Trophoblast cell (in vitro differentiated cells and primary cell): Measurements from ENCODE around the gene PGF.

Experiments used
- DNase-seq, 2 donors: peaks; one replicate each; pipeline ENCODE4 v3.0.0-alpha.2; 2016
- H2AFZ ChIP-seq: 2 replicates; pipeline ENCODE4 v1.6.1; 2013; ENCODE audit warnings: low read length, moderate library complexity, mild to moderate bottlenecking; ENCODE audit not compliant: insufficient read depth, poor library complexity
- H2AK5ac ChIP-seq: 2 replicates; pipeline ENCODE4 v1.6.1; 2013; ENCODE audit warnings: mild to moderate bottlenecking, low read length
- H2BK120ac ChIP-seq: 2 replicates; pipeline ENCODE4 v1.6.1; 2013; ENCODE audit warnings: low read length, mild to moderate bottlenecking, moderate library complexity; ENCODE audit not compliant: insufficient read depth, poor library complexity
- H2BK12ac ChIP-seq: 2 replicates; pipeline ENCODE4 v1.6.1; 2013; ENCODE audit warnings: mild to moderate bottlenecking, low read length, moderate library complexity
- H2BK5ac ChIP-seq: 2 replicates; pipeline ENCODE4 v1.6.1; 2013; ENCODE audit warnings: low read length, low read depth, moderate library complexity, mild to moderate bottlenecking; ENCODE audit not compliant: poor library complexity
- H3K14ac ChIP-seq: 2 replicates; pipeline ENCODE4 v1.6.1; 2013; ENCODE audit warnings: mild to moderate bottlenecking, low read length
- H3K18ac ChIP-seq: 2 replicates; pipeline ENCODE4 v1.6.1; 2013; ENCODE audit warnings: mild to moderate bottlenecking, low read length
- H3K23ac ChIP-seq: 2 replicates; pipeline ENCODE4 v1.6.1; 2013; ENCODE audit warnings: low read length
- H3K27ac ChIP-seq: 2 replicates; pipeline ENCODE4 v1.5.1; 2013; ENCODE audit warnings: low read depth, mild to moderate bottlenecking, inconsistent platforms, low read length, moderate library complexity
- H3K27me3 ChIP-seq: 2 replicates; pipeline ENCODE4 v1.6.1; 2013; ENCODE audit warnings: inconsistent platforms, mild to moderate bottlenecking, low read length, moderate library complexity; ENCODE audit not compliant: insufficient read depth
- H3K36me3 ChIP-seq, 2 experiments: 1 replicate in 1 of 2; 2 replicates in 1 of 2; pipeline ENCODE4 v1.6.1; 2013; ENCODE audit warnings: low read length in 2 of 2, mild to moderate bottlenecking in 2 of 2, moderate library complexity in 1 of 2; ENCODE audit not compliant: insufficient read depth in 2 of 2, control insufficient read depth in 1 of 2
- H3K4ac ChIP-seq: 2 replicates; pipeline ENCODE4 v1.6.1; 2013; ENCODE audit warnings: low read depth, mild to moderate bottlenecking, low read length, moderate library complexity
- H3K4me1 ChIP-seq, 2 experiments: 1 replicate in 1 of 2; 2 replicates in 1 of 2; pipeline ENCODE4 v1.6.1; 2013; ENCODE audit warnings: low read length in 2 of 2, mild to moderate bottlenecking in 2 of 2, moderate library complexity in 1 of 2; ENCODE audit not compliant: insufficient read depth in 2 of 2, control insufficient read depth in 1 of 2
- H3K4me2 ChIP-seq: 2 replicates; pipeline ENCODE4 v1.6.1; 2013; ENCODE audit warnings: inconsistent platforms, mild to moderate bottlenecking, low read length, moderate library complexity
- H3K4me3 ChIP-seq: 2 replicates; pipeline ENCODE4 v1.5.1; 2013; ENCODE audit warnings: mild to moderate bottlenecking, low read depth, low read length, inconsistent platforms
- H3K79me1 ChIP-seq: one replicate; pipeline ENCODE4 v1.6.1; 2013; ENCODE audit warnings: low read length
- H3K79me2 ChIP-seq: 2 replicates; pipeline ENCODE4 v1.6.1; 2013; ENCODE audit warnings: low read length, mild to moderate bottlenecking; ENCODE audit not compliant: control insufficient read depth, insufficient read depth, poor library complexity
- H3K9ac ChIP-seq: 2 replicates; pipeline ENCODE4 v1.6.1; 2013; ENCODE audit warnings: mild to moderate bottlenecking, low read length
- H3K9me3 ChIP-seq: 2 replicates; pipeline ENCODE4 v1.6.1; 2013; ENCODE audit warnings: low read depth, mild to moderate bottlenecking, control low read depth, inconsistent platforms, low read length; ENCODE audit not compliant: insufficient read depth
- H4K12ac ChIP-seq: 2 replicates; pipeline ENCODE4 v1.6.1; 2013; ENCODE audit warnings: low read depth, mild to moderate bottlenecking, low read length, moderate library complexity
- H4K8ac ChIP-seq: 2 replicates; pipeline ENCODE4 v1.6.1; 2013; ENCODE audit warnings: low read depth, mild to moderate bottlenecking, low read length, moderate library complexity
- H4K91ac ChIP-seq: one replicate; pipeline ENCODE4 v1.6.1; 2013; ENCODE audit warnings: low read depth, mild to moderate bottlenecking, low read length, moderate library complexity
- WGBS: extraction: QIAGEN DNeasy Blood & Tissue Kit; methylation state at CpG from one replicate; pipeline ENCODE4 v1.1.7; 2013; ENCODE audit warnings: missing lambda C conversion rate; ENCODE audit not compliant: insufficient read length, insufficient coverage; ENCODE audit errors: extremely low coverage; 5-methylcytosine and 5-hydroxymethylcytosine counted together

The PGF gene

GRCh38 chr14:74961238-74961911, 6.0 kb upstream of the PGF start:
- no peak overlapping the region for H3K18ac ChIP-seq
- H3K9ac ChIP-seq, result no peak overlapping the region
- H3K27ac ChIP-seq, result no peak overlapping the region
- no peak overlapping the region for H2BK5ac ChIP-seq
- H2BK12ac ChIP-seq, result no peak overlapping the region
- no peak overlapping the region for H4K8ac ChIP-seq
- H3K4me3 ChIP-seq, result no peak overlapping the region
- H4K12ac ChIP-seq, result no peak overlapping the region
- WGBS, result no CpG with 5 or more reads among the region's 5 CpGs
- H3K4me1 ChIP-seq, result peaks cover 11 to 14% of the 10 kb centered on the region in 2 experiments
- H3K23ac ChIP-seq, result no peak overlapping the region
- no peaks in the 10 kb centered on the region for H3K36me3 ChIP-seq
- peaks cover 5% of the 10 kb centered on the region for H3K79me1 ChIP-seq
- H2AK5ac ChIP-seq, result no peak overlapping the region
- no peaks in the 10 kb centered on the region for H3K27me3 ChIP-seq
- H3K4me2 ChIP-seq, result no peak overlapping the region
- H3K4ac ChIP-seq, result no peak overlapping the region
- no peak overlapping the region for H2AFZ ChIP-seq
- no peak overlapping the region for H3K14ac ChIP-seq
- no peak overlapping the region for H2BK120ac ChIP-seq
- peaks cover 1% of the 10 kb centered on the region for H3K79me2 ChIP-seq
- H3K9me3 ChIP-seq, result peaks cover 2% of the 10 kb centered on the region
- no peak overlapping the region for H4K91ac ChIP-seq
- no peak for DNase-seq

- no peak overlapping the region for H3K18ac ChIP-seq
- H4K91ac ChIP-seq, result no peak overlapping the region
- no CpG with 5 or more reads among the region's 4 CpGs for WGBS
- H4K12ac ChIP-seq, result no peak overlapping the region
- H2BK12ac ChIP-seq, result no peak overlapping the region
- no peaks in the 10 kb centered on the region for H3K36me3 ChIP-seq
- H2AFZ ChIP-seq, result no peak overlapping the region
- H3K4me3 ChIP-seq, result no peak overlapping the region
- H3K9ac ChIP-seq, result no peak overlapping the region
- no peak overlapping the region for H3K23ac ChIP-seq
- no peak overlapping the region for H2AK5ac ChIP-seq
- no peak overlapping the region for H3K4ac ChIP-seq
- no peak overlapping the region for H3K4me2 ChIP-seq
- H2BK120ac ChIP-seq, result no peak overlapping the region
- H4K8ac ChIP-seq, result no peak overlapping the region
- no peak overlapping the region for H3K14ac ChIP-seq
- H3K79me1 ChIP-seq, result peaks cover 12% of the 10 kb centered on the region
- peaks cover 2% of the 10 kb centered on the region for H3K9me3 ChIP-seq
- H3K27me3 ChIP-seq, result no peaks in the 10 kb centered on the region
- no peak for DNase-seq
- peaks cover 6% of the 10 kb centered on the region for H3K79me2 ChIP-seq
- H2BK5ac ChIP-seq, result no peak overlapping the region
- no peak overlapping the region for H3K27ac ChIP-seq
- peaks cover 17 to 21% of the 10 kb centered on the region in 2 experiments for H3K4me1 ChIP-seq
These were observed 5.3 kb upstream of the PGF start for GRCh38 chr14:74960736-74961135.

- Histone ChIP-seq H4K12ac (no peak overlapping the region), H4K91ac (peak overlapping the region; percentile 32), H2BK120ac (no peak overlapping the region), H3K4ac (no peak overlapping the region), H3K9ac (no peak overlapping the region), H2BK5ac (no peak overlapping the region), H3K18ac (no peak overlapping the region), H3K4me3 (no peak overlapping the region), H2BK12ac (peak overlapping the region; percentile 15), H3K79me1 (peaks cover 20% of the 10 kb centered on the region), H3K79me2 (peaks cover 11% of the 10 kb centered on the region), H4K8ac (no peak overlapping the region), H3K14ac (no peak overlapping the region), H3K27me3 (no peaks in the 10 kb centered on the region), H2AK5ac (no peak overlapping the region), H3K23ac (no peak overlapping the region), H3K27ac (no peak overlapping the region), H3K4me1 (peaks cover 22 to 28% of the 10 kb centered on the region in 2 experiments), H2AFZ (no peak overlapping the region), H3K36me3 (no peaks in the 10 kb centered on the region), H3K4me2 (no peak overlapping the region), H3K9me3 (peaks cover 2% of the 10 kb centered on the region)
- no CpG with 5 or more reads among the region's 5 CpGs for WGBS
- peak; percentile 35 to 48 for DNase-seq
These were observed 4.3 kb upstream of the PGF start for GRCh38 chr14:74959596-74960180.

DNA sequence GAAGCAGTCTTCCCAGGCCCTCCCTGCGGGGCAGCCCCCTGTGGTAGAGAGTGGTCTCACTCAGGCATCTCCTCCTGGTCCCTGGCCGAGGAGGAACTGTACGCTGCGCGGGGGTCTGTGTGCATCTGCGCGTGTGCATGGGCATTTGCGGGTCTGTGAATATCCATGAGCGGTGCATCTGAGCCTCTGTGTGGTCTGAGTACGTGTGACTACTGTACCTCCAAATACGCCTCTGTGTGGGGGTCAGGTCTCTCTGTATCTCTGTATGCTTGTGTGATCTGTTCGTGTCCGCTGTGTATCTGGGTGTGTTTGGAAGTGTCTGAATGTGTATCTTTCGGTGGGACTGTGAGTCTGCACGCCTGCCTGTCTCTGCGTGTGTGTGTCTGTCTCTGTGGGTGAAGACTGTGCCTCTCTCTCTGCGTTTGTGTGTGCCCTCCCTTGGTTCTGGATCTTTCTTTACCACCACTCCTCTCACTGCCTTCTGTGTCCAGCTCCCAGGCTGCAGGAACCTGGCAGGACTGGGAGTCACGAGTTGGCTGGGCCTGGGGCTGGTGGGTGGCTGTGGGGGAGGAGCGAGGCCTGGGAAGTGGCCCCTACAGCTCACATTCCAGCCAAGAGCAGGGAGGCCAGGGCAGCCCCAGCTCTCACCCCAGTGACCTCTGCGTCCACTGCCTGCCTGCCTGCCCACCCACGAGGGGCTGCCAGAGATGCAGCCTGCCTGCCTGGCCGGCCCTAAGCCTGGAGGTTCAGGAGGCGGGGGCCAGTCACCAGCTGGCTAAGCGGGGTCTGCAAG, 1.1 kb upstream of the PGF start:
- no CpG with 5 or more reads among the region's 24 CpGs for WGBS

More for the DNA sequence above, 1.1 kb upstream of the PGF start:
- Histone ChIP-seq H2AFZ (peak overlapping the region; percentile 12), H3K9ac (no peak overlapping the region), H3K18ac (peak overlapping the region; percentile 58), H2BK120ac (peak overlapping the region; percentile 34), H3K4me3 (no peak overlapping the region), H3K79me2 (peaks cover 16% of the 10 kb centered on the region), H3K27ac (peak overlapping the region; percentile 50), H3K4me1 (peaks cover 22 to 27% of the 10 kb centered on the region in 2 experiments), H3K36me3 (peaks cover 8 to 16% of the 10 kb centered on the region in 2 experiments), H2BK5ac (peak overlapping the region; percentile 65), H3K79me1 (peaks cover 33% of the 10 kb centered on the region), H3K23ac (no peak overlapping the region), H4K8ac (peak overlapping the region; percentile 33), H3K9me3 (peaks cover 2% of the 10 kb centered on the region), H3K4me2 (no peak overlapping the region), H2BK12ac (peak overlapping the region; percentile 34), H3K27me3 (no peaks in the 10 kb centered on the region), H4K12ac (peak overlapping the region; percentile 9), H4K91ac (peak overlapping the region; percentile 73), H2AK5ac (peak overlapping the region; percentile 7), H3K4ac (peak overlapping the region; percentile 25), H3K14ac (peak overlapping the region; percentile 50)
- DNase-seq, result peak in 1 of 2 donors; percentile 18
